GM21367 (cell line): ENCODE data around the gene OGA.

Experiments used
- ATAC-seq: cut with Tn5 transposase; IDR thresholded peaks from one replicate; pipeline ENCODE4 v1.9.1; 2021; ENCODE audit not compliant: unreplicated experiment

OGA gene

DNA sequence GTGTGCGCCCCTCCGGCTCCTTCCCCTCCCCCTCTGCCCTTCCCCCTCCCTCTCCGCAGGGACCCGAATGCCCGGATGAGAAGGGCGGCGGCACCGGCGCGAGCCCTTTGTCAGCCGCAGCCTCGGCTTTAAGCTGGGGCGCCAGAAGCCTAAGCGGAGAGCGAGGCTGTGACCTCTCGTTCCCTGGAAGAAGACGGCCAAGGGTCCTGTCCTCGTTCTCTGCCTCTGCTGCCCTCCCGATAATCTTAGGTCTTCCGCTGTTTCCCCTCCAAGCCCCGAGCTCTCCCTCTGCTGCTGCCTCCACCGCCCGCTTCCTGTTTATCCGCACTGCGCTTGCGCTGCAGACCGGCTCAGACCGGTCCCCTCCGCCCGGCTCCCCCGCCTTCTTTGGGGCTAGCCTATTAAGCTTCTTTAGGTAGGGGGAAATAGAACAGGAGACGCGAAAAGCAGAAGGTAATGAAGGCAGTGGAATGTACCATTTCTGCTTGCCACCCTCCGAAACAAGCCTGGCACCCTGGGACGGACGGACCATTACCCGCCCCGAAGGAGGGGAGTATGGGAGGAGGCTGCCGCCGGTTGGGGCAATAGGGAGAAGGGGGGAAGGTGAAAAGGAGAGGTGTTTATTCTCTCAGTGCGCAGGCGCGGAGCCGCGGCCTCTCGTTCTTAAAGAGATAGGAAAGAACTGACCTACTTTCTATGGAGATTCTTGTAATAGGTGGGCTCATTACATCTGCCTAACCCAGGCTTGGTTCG lies at the start of gene OGA:
TSS of gene OGA (minus strand) at position 326 of the 753 bp plus-strand sequence. CDS start 422 bp downstream, outside the sequence.
- peak; percentile 79 for ATAC-seq

- no peak for ATAC-seq
These were observed 49.7 kb upstream of the OGA start for GRCh38 chr10:101867931-101868330.

GRCh38 chr10:101859530-101859929 lies 41.3 kb upstream of the OGA start:
- ATAC-seq = no peak

- ATAC-seq = no peak
These were observed 40.7 kb upstream of the OGA start for GRCh38 chr10:101858723-101859500.

- no peak for ATAC-seq
These were observed 39.7 kb upstream of the OGA start for GRCh38 chr10:101857802-101858476.

- no peak for ATAC-seq
These were observed 38.4 kb upstream of the OGA start for GRCh38 chr10:101856626-101857025.

GRCh38 chr10:101851411-101852116 lies 33.3 kb upstream of the OGA start:
- no peak for ATAC-seq

- no peak for ATAC-seq
These were observed 32.5 kb upstream of the OGA start for GRCh38 chr10:101850749-101851148.

GRCh38 chr10:101848894-101849351 lies 30.7 kb upstream of the OGA start:
- ATAC-seq = no peak

DNA sequence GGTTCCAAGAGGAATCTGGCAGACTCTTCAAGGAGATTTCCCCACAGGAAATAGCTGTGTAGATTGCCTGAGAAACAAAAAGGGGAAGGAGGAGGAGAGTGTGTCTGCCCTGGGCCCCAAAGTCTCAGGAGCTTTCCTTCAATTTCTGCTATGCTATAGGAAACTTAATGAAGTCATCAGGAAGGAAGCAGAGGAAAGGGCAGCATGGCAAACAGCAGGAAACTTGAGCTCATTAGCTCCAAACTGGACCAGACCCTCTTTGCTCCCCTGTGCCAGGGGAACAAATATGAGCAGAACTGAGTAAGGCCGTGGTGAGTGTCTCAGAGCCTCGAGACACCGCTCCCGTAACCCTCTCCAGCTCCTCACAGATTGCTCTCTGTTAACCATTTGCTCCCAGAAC lies 30.2 kb upstream of the OGA start:
- no peak for ATAC-seq

DNA sequence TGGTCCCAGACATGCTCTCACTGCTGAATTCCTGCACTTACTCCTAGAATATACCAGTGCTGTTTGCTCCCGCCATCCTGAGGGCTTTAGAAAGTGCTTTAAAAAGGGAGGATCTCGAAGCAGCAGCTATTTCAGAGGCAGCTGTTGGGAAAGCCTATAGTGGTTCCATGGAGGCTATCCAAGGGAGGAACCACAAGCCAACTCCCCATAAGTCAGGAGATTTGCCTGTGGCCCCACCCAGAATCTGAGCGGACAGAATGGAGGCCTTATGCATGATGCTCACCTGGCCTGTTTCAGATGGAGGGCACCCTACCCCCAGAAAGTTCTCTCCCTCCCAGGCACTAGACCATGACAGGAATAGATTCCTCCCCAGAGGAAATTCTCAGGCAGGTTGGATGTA lies 27.6 kb upstream of the OGA start:
- no peak for ATAC-seq

- ATAC-seq = no peak
These were observed 25.1 kb upstream of the OGA start, which contains the start of gene KCNIP2 for GRCh38 chr10:101843032-101844021. KCNIP2 (minus strand) TSS chr10:101843800; CDS start chr10:101843568, 232 bp downstream.

DNA sequence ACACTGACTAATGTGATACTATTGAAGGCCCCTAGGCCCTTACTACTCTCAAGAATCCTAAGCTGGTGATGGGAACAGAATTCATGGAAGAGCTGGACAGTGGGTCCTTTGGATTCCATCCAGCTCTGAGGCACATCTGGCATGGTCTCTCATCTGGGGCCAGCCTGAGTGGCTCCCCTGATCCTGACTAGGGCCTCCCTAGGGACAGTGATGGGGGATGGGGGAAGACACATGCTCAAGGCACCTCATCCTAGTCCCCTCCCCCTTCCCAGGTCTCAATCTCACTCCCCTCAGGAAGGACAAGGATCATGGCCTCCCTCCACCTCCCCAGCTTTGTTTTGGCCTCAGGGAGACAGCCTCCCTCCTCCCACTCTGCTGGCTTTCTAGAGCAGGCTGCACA lies 23.6 kb upstream of the OGA start:
- ATAC-seq = no peak

GRCh38 chr10:101840741-101841453 lies 22.7 kb upstream of the OGA start:
- no peak for ATAC-seq

GRCh38 chr10:101840102-101840684 lies 21.9 kb upstream of the OGA start:
- ATAC-seq = no peak

DNA sequence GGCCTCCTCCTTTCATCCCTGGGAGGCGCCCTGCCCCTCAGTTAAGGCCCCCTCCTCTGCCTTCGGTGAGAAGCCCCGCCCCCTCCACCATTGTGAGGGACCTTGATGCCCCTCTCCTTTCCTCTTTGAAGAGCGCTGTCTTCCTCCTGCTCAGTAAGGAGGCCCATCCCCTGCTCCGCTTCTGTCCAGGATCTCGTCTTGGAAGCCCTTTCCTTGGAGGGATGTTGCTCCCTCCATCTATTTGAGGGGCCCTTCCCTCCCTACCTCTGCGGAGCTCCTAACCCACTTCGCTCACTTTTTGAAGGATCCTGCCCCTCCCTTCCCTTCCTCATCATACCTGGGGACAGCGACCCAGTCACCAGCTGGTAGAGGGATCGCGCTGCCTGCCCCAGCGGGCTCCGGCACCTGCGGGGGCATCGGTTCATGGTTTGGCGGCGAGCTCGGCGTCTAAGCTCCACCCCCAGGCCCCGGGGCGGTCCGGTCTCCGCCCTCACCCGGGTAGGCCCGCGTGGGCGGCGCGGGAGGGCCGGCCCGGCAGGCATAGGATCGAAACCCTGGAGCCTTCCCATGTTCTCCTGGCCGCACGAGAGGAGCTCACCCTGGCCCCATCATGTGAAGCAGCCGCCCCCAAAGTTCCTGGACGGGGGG lies 21.3 kb upstream of the OGA start:
- ATAC-seq = no peak

DNA sequence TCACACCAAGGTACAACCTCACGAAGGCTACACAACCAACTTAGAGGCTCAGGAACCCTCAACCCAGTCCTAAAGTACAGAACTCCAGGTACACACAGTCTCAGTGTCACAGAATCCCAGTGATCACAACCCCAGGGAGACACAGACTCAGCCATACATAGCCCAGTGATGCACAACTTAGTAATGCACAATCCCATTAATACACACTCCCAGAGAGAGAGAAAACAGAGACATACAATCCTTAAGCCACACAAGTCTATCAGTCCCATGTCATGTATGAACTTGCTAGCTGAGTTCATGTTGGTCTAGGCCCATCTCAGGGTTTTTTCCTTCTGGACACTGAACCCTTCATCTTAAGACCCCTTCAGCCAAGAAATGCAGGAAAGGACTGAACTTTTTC lies 20.8 kb upstream of the OGA start:
- ATAC-seq = no peak

DNA sequence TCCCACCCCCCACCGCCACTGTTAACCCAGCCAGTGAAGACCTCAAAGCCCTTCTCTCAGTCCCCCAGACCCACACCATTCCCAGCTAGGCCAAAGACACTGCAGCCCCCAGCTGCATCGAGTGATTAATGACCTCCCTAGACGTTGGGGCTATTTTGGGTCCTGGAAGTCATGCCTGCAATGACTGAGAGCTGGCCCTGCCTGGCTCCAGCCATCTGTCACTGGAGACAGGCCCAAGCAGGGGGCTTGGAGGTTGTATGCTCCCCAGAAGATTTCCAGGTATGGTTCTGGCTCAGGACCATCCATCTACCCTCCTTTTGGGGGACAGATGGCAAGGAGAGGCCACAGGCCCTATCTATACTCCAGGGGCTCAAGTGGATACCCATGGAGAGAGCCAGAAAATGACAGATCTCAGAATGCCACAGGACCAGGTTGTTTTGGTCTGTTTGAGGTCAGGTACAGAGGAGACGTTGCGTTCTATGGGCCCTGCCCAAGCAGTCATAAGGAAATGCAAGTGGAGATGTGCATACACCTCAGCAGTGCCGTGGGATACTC lies 20.2 kb upstream of the OGA start:
- no peak for ATAC-seq
